GM21381 (cell line): ENCODE data around the gene RTN4RL1.
"Not testable (repeated sequence)": the region's sequence is repeated elsewhere in the genome, so short reads cannot be mapped to it uniquely, and the experiment has no call there.

Experiments
- ATAC-seq: cut with Tn5 transposase; IDR thresholded peaks from one replicate; pipeline ENCODE4 v1.9.1; 2021; ENCODE audit warnings: mild to moderate bottlenecking, moderate library complexity; ENCODE audit not compliant: unreplicated experiment

RTN4RL1 gene

GRCh38 chr17:1899403-1900000 is 125.6 kb downstream of the RTN4RL1 start:
- ATAC-seq = no peak

- ATAC-seq = no peak
Measured at GRCh38 chr17:1898872-1899271, 126.3 kb downstream of the RTN4RL1 start.

- no peak for ATAC-seq
Measured at GRCh38 chr17:1898332-1898731, 126.8 kb downstream of the RTN4RL1 start.

- no peak for ATAC-seq
Measured at GRCh38 chr17:1897105-1897656, 128.0 kb downstream of the RTN4RL1 start.

GRCh38 chr17:1896243-1897104 is 128.7 kb downstream of the RTN4RL1 start:
- no peak for ATAC-seq

- not testable (repeated sequence) for ATAC-seq
Measured at GRCh38 chr17:1895479-1895878, 129.7 kb downstream of the RTN4RL1 start.

GRCh38 chr17:1894753-1895339 is 130.3 kb downstream of the RTN4RL1 start:
- ATAC-seq = no peak

GRCh38 chr17:1890758-1891450 is 134.2 kb downstream of the RTN4RL1 start:
- ATAC-seq = no peak

- no peak for ATAC-seq
Measured at GRCh38 chr17:1888741-1889140, 136.4 kb downstream of the RTN4RL1 start.
